AG04449 (cell line): ENCODE results near the gene SHOX.

Source experiments
- CTCF ChIA-PET: fragments of 350-600 bp; formaldehyde crosslinking; extraction: SDS; loops from one replicate; lab custom pipeline; 2021; ENCODE audit warnings: antibody characterized with exemption; lab: Yijun Ruan, JAX
- POLR2A ChIA-PET: fragments of 400-600, 350-600 bp; formaldehyde crosslinking; extraction: SDS; loops from one replicate; lab custom pipeline; 2020; ENCODE audit warnings: antibody characterized with exemption, inconsistent platforms; lab: Yijun Ruan, JAX
- DNase-seq: peaks from one replicate; pipeline ENCODE4 v3.0.0-alpha.2; 2010; ENCODE audit warnings: low read depth, low spot score
- H3K4me3 ChIP-seq: 2 replicates; pipeline ENCODE4 v1.5.1; 2011; ENCODE audit warnings: low read depth, mild to moderate bottlenecking, control low read depth, low read length
- CTCF ChIP-seq: IDR thresholded peaks from one replicate; pipeline ENCODE4 v1.5.1; 2011; ENCODE audit warnings: mild to moderate bottlenecking, moderate library complexity, low read length, control low read depth, inconsistent platforms; ENCODE audit not compliant: insufficient read depth; ENCODE audit errors: missing control alignments

Gene SHOX

GRCh38 chrX:670645-671044, 40.1 kb downstream of the SHOX start:
- ChIA-PET CTCF (no interaction called here), POLR2A (no interaction called here)
- DNase-seq = no peak
- H3K4me3 ChIP-seq = no peak overlapping the region
- TF ChIP-seq CTCF = no peak

GRCh38 chrX:672931-673330, 42.3 kb downstream of the SHOX start:
- CTCF ChIA-PET = no interaction called here
- no peak for DNase-seq
- H3K4me3 ChIP-seq = no peak overlapping the region
- no peak for TF ChIP-seq CTCF
- POLR2A ChIA-PET = no interaction called here

DNA sequence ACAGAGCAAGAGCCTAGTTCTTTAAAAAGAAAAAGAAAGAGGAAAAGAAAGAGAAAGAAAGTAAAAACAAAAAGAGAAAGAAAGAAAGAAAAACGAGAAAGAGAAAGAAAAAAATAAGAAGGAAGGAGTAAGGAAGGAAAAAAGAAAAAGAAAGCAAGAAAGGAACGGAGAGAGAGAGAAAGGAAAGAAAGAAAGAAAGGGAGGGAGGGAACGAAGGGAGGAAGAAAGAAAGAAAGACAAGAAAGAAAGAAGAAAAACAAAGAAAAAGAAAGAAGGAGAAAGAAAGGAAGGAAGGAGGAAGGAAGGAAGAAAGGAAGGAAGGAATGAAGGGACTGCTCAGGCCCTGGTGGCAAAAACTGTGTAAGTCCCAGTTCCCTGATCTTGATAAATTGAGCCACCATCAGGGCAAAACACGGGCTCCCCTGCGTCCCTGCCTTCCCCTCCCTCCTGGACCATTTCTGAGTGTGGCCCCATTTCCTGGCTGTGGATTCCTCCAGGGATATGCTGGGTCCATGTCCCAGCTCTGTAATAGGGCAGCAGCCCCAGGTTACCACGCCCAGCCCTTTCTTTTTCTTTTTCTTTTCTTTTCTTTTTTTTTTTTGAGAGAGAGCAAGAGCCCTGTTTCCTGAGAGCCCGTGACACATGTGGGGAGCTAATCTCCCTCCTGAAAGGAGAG, 44.8 kb downstream of the SHOX start:
- ChIA-PET CTCF (no interaction called here), POLR2A (no interaction called here)
- no peak overlapping the region for H3K4me3 ChIP-seq
- TF ChIP-seq CTCF = no peak
- DNase-seq = no peak

DNA sequence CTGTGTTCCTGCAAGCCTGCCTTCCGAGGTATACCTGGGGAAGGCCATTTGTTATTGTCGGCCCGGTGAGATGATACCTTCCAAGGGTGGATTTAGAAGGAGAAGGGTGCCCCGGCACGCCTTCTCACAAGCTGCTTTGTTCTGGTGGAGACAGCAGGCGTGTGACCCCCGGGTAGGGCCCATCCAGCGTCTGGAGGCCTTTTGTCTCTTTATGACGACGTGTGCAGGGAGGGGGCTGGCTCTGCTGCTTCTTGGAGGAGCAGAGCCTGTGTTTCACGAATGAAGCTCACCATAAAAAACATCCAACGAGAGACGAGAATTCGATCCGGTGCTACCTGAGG, 45.3 kb downstream of the SHOX start:
- POLR2A ChIA-PET = no interaction called here
- no peak for TF ChIP-seq CTCF
- no peak for DNase-seq
- CTCF ChIA-PET = no interaction called here
- no peak overlapping the region for H3K4me3 ChIP-seq

DNA sequence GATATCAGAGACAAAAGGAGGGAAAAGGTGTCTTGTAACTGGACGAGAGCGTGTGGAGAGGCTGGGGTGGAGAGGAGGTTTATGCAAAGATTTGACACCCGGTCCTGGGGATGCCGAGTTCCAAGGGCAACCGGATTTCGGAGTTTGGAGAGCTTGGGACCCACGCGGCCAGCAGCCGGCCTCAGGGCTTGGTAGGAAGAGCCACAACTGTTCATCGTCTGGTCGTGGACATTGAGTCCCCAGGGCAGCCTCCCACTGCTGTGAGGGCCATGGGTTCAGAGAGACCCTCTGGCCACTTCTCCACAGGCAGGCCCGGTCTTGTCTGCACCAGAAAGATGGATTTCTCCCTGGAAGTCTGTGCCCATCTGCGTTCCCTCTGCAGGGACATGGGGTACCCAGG, 46.8 kb downstream of the SHOX start:
- H3K4me3 ChIP-seq = no peak overlapping the region
- DNase-seq = no peak
- TF ChIP-seq CTCF = no peak
- ChIA-PET CTCF (no interaction called here), POLR2A (no interaction called here)

DNA sequence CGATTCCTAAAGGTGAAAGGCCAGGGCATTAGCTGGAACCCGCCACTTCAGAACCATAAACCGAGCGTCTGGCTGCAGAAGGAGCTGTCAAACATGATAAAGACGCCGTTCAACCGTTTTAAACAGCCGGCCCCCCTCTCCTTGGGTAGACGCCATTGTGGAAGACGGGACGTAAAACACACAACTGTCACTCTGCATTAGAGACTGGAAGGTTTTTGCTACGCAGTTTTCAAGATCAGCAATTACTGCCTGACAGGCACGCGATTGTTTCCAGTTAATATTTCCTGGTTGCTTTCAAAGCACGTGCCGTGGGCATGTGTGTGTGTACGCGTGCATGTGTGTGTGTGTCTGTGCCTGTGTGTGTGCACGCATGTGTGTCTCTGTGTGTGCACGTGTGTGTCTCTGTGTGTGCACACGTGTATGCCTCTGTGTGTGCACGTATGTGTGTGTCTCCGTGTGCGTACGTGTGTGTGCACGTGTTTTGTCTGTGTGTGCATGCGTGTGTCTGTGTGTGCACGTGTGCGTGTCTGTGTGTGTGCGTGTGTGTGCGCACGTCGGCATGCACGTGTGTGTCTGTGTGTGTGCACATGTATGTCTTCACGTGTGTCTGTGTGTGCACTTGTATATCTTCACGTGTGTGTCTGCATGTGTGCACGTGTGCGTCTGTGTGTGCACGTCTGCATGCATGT, 48.8 kb downstream of the SHOX start:
- no peak for TF ChIP-seq CTCF
- no peak for DNase-seq
- ChIA-PET POLR2A (no interaction called here), CTCF (no interaction called here)
- H3K4me3 ChIP-seq = no peak overlapping the region
